Measurements from ENCODE around the gene KRT78. TPM values are rescaled to one million over a fixed set of nuclear protein-coding genes. Genes with fewer than 3 reads are reported as not detected.

The KRT78 gene
- total RNA-seq, 2 experiments from 2014 or later: not detected

DNA sequence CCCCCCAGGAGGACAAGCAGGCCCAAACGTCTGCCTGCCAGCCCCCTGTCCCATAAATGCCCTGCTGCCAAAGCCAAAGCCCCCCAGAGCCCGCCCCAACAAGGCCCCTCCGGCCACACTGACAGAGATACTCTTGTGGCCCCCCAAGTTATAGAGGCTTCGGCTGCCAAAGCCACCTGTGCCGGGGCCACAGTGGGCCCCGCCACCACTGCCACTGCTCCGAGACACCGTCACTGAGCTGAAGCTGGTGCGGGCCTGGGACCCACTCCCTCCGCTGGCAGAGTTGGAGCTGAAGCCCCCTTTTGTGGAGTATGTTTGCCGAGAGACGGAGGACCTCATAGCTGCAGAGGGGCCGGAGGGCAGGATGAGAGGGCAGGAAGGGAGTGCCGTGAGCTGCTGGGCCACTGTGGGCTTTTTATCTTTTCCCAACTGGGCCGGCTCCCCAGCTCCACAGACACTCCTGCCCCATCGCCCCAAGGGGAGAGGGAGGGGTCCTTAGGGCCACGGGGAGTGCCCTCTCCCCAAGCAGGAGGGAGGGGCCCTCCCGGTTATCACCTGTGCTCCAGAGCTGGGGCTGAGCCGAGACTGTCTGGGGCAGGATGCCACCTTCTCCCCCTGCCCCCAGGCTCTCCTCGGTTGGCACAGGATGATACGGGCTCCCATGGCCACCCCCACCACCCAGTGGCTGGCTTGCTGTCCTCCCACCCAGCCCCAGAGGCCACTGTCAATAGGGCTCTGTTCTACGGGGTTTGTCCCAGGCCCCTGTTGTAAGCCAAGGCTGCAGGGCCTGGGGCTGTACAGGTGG, 14.7 kb downstream of the KRT78 start, which contains the start of gene KRT79:
Gene KRT79 (minus strand): TSS at position 390 of the 805 bp plus-strand sequence. CDS start 51 bp downstream, at position 339.
- Mint-ChIP-seq H3K4me3 (no peak within 1 kb of the TSS), H3K9me3 (no peaks in the 10 kb centered on the region), H3K27ac (no peak within 1 kb of the TSS), H3K4me1 (peaks cover 19% of the 10 kb centered on the region), H3K27me3 (peaks cover 8% of the 10 kb centered on the region), H3K36me3 (ENCODE audit: low read depth) (no peaks in the 10 kb centered on the region)
- ChIA-PET CTCF (no interaction called here), POLR2A (no interaction called here)
- DNase-seq: no peak

DNA sequence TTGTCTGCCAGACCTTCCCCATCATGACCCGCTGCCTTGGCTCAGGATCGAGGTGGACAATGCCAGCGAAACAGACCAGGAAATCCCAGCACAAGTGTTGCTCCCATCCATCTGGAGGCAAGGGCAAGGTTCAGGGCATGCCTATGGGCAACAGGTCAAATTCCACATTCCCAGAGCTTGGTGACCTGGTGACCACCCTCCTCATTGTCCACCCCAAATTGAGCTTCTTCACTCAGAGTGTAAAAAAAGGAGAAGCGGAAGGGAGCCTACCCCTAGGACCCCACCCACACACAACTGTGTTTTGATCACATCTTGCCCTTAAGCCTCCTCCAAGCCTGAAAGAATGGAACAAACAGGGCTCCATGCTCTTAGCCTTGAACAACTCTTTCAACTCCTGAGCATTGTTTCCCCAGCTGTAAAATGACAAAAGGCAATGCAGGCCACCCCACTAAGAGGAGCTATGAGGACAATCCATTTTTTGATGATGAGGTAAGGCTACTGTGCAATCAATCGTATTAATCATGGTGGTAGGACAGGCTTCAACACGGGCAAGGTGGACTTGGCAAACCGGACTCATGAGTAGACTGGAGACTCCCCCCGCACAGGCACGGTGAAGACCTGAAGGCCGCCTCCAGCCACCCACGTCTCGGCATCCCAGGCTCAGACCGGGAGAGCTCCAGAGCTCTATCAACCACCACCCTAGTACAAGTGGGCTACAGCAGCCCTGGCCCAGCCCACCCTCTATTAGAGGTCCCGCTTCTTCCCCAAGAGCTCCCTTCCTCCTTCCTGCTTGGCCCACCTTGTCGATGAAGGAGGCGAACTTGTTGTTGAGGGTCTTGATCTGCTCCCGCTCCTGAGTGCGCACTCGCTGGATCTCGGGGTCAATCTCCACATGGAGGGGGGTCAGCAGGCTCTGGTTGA, 15.5 kb downstream of the KRT78 start:
- no peak overlapping the region for H3K27ac Mint-ChIP-seq
- POLR2A ChIA-PET: no interaction called here
- H3K9me3 Mint-ChIP-seq: no peaks in the 10 kb centered on the region
- DNase-seq: no peak
- no peaks in the 10 kb centered on the region for H3K36me3 Mint-ChIP-seq (ENCODE audit: low read depth)
- no peak overlapping the region for H3K4me3 Mint-ChIP-seq
- CTCF ChIA-PET: no interaction called here
- H3K4me1 Mint-ChIP-seq: peaks cover 19% of the 10 kb centered on the region
- peaks cover 5% of the 10 kb centered on the region for H3K27me3 Mint-ChIP-seq

DNA sequence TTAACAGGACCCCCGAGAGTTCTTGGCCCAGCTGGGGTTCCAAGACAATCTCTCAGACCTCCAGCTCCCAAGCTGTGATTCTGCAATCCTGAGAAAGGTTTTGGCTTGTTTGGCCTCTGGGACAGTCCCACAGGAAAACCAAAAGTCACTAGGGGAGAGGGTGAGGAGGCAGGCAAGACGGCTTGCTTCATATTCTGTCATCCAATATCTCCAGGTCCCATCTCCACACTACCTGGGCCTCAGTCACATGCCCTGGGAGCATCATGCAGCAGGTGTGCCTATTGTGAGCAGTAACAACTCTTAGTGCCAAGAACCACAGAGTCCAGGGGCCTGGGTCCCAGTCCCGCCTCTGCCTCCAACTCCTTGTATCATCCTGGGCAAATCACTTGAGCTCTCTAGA, 16.3 kb downstream of the KRT78 start:
- Mint-ChIP-seq H3K27ac (no peak overlapping the region), H3K36me3 (ENCODE audit: low read depth) (no peaks in the 10 kb centered on the region), H3K27me3 (peaks cover 5% of the 10 kb centered on the region), H3K4me3 (no peak overlapping the region), H3K4me1 (peaks cover 19% of the 10 kb centered on the region), H3K9me3 (no peaks in the 10 kb centered on the region)
- POLR2A ChIA-PET: no interaction called here
- no peak for DNase-seq
- CTCF ChIA-PET: no interaction called here

DNA sequence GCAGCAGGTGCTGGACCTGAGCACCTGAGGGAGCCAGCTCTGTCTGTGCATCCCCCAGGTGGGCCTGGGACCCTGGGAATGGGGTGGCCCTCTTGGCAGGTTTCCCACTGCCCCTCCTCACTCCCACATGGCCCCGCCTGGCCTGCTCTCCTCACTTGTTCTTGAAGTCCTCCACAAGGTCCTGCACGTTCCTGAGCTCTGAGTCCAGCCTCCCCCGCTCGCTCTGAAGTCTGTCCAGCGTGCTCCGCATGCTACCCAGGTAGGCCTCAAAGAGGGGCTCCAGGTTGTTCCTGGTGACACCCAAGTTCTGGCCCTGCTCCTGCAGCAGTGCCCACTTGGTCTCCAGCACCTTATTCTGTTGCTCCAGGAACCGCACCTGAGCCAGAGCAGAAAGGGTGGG, 17.5 kb downstream of the KRT78 start:
- H3K27me3 Mint-ChIP-seq: peaks cover 5% of the 10 kb centered on the region
- CTCF ChIA-PET: interaction anchor here (0.5 kb wide), 1 partner anchor 1299 kb away, joined by 3 read pairs; no protein-coding TSS in a partner anchor
- no peaks in the 10 kb centered on the region for H3K9me3 Mint-ChIP-seq
- H3K27ac Mint-ChIP-seq: no peak overlapping the region
- POLR2A ChIA-PET: no interaction called here
- H3K4me3 Mint-ChIP-seq: no peak overlapping the region
- no peaks in the 10 kb centered on the region for H3K36me3 Mint-ChIP-seq (ENCODE audit: low read depth)
- DNase-seq: no peak
- H3K4me1 Mint-ChIP-seq: peaks cover 9% of the 10 kb centered on the region

DNA sequence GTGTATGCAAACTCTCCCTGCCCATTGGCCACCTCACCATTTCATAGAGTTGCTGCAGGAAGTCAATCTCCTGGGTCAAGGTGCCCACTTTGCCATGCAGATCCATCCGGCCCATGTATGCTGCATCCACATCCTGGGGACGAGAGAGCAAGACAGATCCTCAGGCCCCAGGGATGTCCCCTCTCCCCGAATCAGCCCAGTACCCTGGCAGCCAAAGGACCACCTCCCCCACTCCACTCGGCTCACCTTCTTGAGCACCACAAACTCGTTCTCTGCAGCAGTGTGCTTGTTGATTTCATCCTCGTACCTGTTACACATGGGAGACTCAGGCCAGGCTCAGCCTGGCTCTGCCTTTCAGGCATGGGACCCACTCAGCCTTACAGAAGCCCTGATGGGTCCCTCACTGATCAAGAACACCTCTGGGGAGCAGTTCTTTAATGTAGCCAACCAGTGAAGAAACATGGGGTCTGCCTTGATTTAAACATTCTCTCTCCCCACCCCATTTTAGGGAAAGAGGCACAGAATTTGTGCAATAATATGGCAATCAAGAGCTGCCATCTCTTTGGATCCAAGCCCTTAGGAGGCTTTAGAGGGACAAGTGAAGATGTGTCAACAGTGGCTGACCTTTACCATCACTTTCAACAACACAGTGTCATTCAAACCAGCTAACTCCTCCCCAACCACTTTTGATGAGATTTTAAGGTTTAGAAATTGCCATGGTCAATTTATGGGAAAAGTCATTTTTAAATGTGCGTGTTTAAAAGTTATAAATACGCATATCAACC, 18.6 kb downstream of the KRT78 start:
- POLR2A ChIA-PET: no interaction called here
- no peak overlapping the region for H3K27ac Mint-ChIP-seq
- peaks cover 5% of the 10 kb centered on the region for H3K27me3 Mint-ChIP-seq
- H3K4me3 Mint-ChIP-seq: no peak overlapping the region
- no peaks in the 10 kb centered on the region for H3K36me3 Mint-ChIP-seq (ENCODE audit: low read depth)
- H3K4me1 Mint-ChIP-seq: no peaks in the 10 kb centered on the region
- DNase-seq: no peak
- CTCF ChIA-PET: no interaction called here
- no peaks in the 10 kb centered on the region for H3K9me3 Mint-ChIP-seq

DNA sequence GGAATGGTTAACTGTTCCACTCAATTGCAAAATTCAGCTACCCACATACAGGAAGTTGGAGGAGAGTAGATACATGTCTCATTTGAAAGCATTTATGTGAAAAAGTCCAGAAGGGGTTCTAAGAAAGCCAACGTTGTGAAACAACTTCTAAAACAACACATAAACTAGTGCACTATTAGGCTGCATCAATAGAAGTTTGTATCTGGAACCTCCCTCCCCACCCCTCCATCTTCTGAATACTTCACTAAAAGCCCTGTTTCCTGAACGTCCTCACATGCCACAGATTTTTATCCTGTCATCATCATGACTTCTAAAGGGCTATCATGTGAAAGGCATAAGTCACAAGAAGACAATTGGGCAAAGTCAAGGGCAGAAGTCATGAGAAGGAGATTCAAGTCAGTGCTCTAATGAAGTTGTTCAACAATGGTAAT, 20.2 kb downstream of the KRT78 start:
- DNase-seq: no peak
- ChIA-PET CTCF (interaction anchor here (0.6 to 1.6 kb wide), 2 partner anchors 51 to 59 kb away, joined by 4 read pairs; no protein-coding TSS in a partner anchor), POLR2A (no interaction called here)
- Mint-ChIP-seq H3K27me3 (peaks cover 5% of the 10 kb centered on the region), H3K9me3 (no peaks in the 10 kb centered on the region), H3K4me1 (no peaks in the 10 kb centered on the region), H3K36me3 (ENCODE audit: low read depth) (no peaks in the 10 kb centered on the region), H3K4me3 (no peak overlapping the region), H3K27ac (no peak overlapping the region)

DNA sequence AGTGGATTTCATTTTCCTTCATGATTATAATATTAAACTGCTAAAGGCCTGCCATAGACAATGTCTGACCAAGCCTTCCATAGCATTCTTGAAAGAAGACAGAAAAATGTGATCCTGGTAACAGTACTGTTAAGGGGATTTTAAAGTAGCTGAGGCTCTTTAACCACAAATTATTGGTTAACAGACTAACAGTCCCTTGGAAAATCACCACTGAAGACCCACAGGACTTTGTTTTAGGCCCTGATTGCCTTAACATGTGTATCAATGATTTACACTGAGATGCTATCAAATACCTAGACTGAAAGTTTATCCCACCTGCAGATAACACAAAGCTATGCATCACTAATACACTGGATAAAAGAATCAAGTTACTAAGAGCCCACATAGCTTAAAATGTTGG, 20.6 kb downstream of the KRT78 start:
- no peak overlapping the region for H3K27ac Mint-ChIP-seq
- no peak overlapping the region for H3K4me3 Mint-ChIP-seq
- ChIA-PET POLR2A (no interaction called here), CTCF (interaction anchor here (0.6 to 1.6 kb wide), 2 partner anchors 52 to 60 kb away, joined by 4 read pairs; no protein-coding TSS in a partner anchor)
- no peaks in the 10 kb centered on the region for H3K9me3 Mint-ChIP-seq
- DNase-seq: no peak
- no peaks in the 10 kb centered on the region for H3K36me3 Mint-ChIP-seq (ENCODE audit: low read depth)
- H3K27me3 Mint-ChIP-seq: peaks cover 5% of the 10 kb centered on the region
- no peaks in the 10 kb centered on the region for H3K4me1 Mint-ChIP-seq

DNA sequence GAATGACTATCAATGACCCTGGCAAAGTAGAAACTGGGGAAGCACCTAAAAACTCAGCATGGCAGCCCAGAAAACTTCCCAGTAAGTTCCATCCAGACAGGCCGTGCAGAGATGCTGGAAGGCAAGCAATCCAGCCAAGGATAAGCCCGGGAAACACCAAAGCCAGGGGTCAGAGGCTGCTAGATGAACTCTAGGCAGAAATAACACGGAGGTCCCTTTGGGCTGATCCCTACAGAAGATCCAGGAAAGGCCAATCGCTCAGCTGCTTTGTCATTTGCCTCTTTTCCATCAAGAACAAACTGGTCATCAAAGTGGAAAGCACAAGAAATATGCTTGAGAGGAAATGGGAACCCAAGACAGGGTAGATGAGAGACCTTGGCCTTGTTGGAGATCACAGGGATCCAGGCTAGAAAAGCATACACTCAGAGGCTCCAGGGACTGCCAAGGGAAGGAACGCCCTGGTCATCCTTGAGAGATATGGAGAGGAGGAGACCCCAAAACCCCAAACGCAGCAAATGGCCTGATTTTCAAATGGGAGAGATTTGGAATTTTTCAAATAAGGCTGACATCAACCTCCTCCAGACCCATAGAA, 21.2 kb downstream of the KRT78 start:
- Mint-ChIP-seq H3K4me1 (no peaks in the 10 kb centered on the region), H3K27me3 (peaks cover 5% of the 10 kb centered on the region), H3K9me3 (no peaks in the 10 kb centered on the region), H3K36me3 (ENCODE audit: low read depth) (no peaks in the 10 kb centered on the region), H3K4me3 (no peak overlapping the region), H3K27ac (no peak overlapping the region)
- ChIA-PET CTCF (no interaction called here), POLR2A (no interaction called here)
- no peak for DNase-seq

DNA sequence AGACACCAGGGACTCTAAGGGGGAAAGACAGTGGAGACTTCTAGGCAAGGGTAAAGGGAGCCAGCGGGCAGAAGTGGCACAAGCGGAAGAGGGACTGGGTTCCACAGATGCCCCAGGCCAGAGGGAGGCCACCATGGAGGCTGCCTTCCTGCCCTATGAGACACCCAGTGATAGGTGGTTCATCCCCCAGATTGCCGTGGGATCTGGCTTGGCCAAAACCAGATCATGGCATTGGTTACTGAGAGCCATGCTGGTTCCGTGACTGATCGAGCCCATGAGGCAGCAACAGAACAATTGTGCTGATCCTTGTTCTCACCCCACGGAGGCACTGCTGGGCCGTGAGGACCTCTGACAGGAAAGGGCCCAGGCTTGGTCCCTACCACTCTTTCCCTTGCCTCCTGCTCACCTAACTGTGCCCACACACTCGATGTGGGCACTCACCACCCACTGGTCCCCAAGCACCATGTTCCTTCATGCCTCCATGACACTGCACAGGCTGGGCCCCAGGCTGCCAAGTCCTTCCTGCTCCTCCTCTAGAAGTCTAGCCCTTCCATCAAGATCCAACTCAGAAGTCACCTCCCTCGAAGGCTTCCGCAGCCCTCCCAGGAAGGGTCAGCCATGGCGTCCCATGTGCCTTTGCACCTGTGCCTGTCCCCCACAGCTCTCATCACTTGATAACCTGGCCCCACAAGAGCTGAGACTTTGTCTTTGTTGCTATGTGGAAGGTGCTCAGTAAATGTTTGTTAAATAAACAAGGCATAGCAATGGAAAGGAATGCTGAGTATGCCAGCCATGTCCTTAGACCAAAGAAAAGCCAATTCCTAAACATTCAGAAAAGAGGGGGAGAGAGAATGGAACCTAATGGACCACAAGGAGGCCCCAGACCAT, 21.9 kb downstream of the KRT78 start:
- Mint-ChIP-seq H3K4me3 (no peak overlapping the region), H3K4me1 (no peaks in the 10 kb centered on the region), H3K36me3 (ENCODE audit: low read depth) (no peaks in the 10 kb centered on the region), H3K27me3 (peaks cover 5% of the 10 kb centered on the region), H3K9me3 (no peaks in the 10 kb centered on the region), H3K27ac (no peak overlapping the region)
- no peak for DNase-seq
- ChIA-PET CTCF (no interaction called here), POLR2A (no interaction called here)

DNA sequence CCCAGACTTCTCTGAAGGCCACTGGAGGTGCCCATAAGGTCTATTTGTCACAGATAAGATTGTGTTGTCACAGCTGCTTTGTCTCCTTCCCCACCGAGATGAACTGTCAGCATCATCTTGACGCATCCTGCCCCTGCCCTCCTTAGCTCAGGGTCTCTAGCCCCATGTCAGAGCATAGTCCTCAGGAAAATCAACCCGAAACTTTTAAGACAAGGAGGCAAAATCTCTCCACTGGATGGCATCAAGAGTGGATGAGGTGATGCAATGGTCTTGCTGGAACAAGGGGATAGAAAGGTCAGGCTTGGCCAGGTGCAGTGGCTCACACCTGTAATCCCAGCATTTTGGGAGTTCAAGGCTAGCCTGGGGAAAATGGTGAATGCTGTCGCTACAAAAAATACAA, 22.8 kb downstream of the KRT78 start:
- DNase-seq: no peak
- Mint-ChIP-seq H3K4me3 (no peak overlapping the region), H3K36me3 (ENCODE audit: low read depth) (no peaks in the 10 kb centered on the region), H3K27ac (no peak overlapping the region), H3K27me3 (peaks cover 5% of the 10 kb centered on the region), H3K9me3 (no peaks in the 10 kb centered on the region), H3K4me1 (no peaks in the 10 kb centered on the region)
- CTCF ChIA-PET: no interaction called here
- POLR2A ChIA-PET: no interaction called here

DNA sequence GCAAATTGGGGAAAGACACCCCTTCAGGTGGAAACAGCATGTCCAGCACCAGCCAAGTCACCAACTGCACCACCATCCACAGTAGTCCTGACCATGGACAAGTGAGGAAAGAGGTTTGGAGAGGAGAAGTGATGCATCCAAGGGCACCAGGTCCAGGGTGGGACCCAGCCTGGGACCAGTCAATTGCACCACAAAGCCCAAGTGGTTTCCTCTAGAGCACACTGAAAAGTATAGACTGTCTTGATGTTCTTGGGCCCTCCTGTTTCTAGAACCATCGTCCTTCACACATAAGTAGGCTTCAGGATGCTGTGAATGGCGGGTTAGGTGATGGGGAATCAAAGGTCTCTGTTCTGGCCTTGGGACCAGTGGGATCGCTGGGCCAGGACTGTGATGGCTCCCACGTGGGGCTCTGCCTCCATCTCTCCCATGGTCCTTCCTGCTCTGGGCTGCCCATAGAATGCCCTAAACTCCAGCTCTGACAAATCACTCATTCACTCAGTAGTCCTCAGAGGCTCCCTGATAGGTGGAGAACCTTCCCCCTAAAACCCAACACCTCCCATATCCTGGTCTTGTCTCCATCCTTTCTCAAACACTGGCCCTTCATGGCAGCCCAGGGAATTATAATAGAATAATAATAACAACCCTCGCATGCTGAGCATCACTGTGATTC, 23.9 kb downstream of the KRT78 start:
- POLR2A ChIA-PET: no interaction called here
- DNase-seq: no peak
- no peaks in the 10 kb centered on the region for H3K36me3 Mint-ChIP-seq (ENCODE audit: low read depth)
- peaks cover 7% of the 10 kb centered on the region for H3K27me3 Mint-ChIP-seq
- H3K9me3 Mint-ChIP-seq: no peaks in the 10 kb centered on the region
- H3K4me1 Mint-ChIP-seq: no peaks in the 10 kb centered on the region
- no peak overlapping the region for H3K4me3 Mint-ChIP-seq
- H3K27ac Mint-ChIP-seq: no peak overlapping the region
- CTCF ChIA-PET: no interaction called here

Data from activated CD4-positive, alpha-beta memory T cell treated with anti-CD3 and anti-CD28 coated beads, Interleukin-2, amount 10 ng/mL, durations not matched to agents 7 days and 5 days (primary cell).